AG09309 (cell line): ENCODE results near the gene GABARAPL1.

Source experiments
- DNase-seq: peaks from one replicate; pipeline ENCODE4 v3.0.0-alpha.2; 2010; ENCODE audit warnings: low read depth
- H3K4me3 ChIP-seq: 2 replicates; pipeline ENCODE4 v1.5.1; 2011; ENCODE audit warnings: mild to moderate bottlenecking, low read depth, low read length, moderate library complexity; ENCODE audit not compliant: control insufficient read depth
- TF ChIP-seq, protein P1 (sequence below): IDR thresholded peaks from 2 replicates; pipeline ENCODE4 v1.5.1; 2011; ENCODE audit warnings: mild to moderate bottlenecking, low read depth, low read length, inconsistent platforms; ENCODE audit not compliant: insufficient read depth, control insufficient read depth; ENCODE audit errors: missing control alignments

The GABARAPL1 gene

GRCh38 chr12:10242539-10242938, 29.9 kb downstream of the GABARAPL1 start:
- no peak for DNase-seq

GRCh38 chr12:10243818-10244520, 31.3 kb downstream of the GABARAPL1 start:
- H3K4me3 ChIP-seq = no peak overlapping the region
- no peak for DNase-seq
- TF ChIP-seq, protein P1, sequence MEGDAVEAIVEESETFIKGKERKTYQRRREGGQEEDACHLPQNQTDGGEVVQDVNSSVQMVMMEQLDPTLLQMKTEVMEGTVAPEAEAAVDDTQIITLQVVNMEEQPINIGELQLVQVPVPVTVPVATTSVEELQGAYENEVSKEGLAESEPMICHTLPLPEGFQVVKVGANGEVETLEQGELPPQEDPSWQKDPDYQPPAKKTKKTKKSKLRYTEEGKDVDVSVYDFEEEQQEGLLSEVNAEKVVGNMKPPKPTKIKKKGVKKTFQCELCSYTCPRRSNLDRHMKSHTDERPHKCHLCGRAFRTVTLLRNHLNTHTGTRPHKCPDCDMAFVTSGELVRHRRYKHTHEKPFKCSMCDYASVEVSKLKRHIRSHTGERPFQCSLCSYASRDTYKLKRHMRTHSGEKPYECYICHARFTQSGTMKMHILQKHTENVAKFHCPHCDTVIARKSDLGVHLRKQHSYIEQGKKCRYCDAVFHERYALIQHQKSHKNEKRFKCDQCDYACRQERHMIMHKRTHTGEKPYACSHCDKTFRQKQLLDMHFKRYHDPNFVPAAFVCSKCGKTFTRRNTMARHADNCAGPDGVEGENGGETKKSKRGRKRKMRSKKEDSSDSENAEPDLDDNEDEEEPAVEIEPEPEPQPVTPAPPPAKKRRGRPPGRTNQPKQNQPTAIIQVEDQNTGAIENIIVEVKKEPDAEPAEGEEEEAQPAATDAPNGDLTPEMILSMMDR = no peak

More at GRCh38 chr12:10242539-10242938, 29.9 kb downstream of the GABARAPL1 start:
- TF ChIP-seq, protein P1 = no peak
- no peak overlapping the region for H3K4me3 ChIP-seq

DNA sequence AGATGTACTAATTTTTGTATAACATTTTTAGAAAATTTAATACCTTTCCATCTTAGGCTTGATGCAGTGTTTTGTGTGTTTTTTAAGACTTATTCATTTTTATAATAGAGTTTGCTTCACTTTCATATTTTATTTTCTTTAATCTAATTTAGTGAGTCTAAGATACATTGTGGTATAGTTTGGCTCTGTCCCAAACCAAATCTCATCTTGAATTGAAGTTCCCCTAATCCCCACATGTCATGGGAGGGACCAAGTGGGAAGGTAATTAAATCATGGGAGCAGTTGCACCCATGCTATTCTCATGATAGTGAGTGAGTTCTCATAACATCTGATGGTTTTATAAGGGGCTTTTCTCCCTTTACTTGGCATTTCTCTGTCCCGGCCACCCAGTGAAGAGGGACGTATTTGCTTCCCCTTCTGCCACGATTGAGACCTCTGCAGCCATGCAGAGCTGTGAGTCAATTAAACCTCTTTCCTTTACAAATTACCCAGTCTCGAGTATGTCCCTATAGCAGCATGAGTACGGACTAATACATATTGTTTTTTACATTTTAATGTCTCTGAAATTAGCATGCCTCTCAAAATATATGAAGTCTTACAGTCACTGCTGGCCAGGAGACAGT, 34.9 kb downstream of the GABARAPL1 start:
- DNase-seq = no peak
- TF ChIP-seq, protein P1 = no peak
- H3K4me3 ChIP-seq = no peak overlapping the region

DNA sequence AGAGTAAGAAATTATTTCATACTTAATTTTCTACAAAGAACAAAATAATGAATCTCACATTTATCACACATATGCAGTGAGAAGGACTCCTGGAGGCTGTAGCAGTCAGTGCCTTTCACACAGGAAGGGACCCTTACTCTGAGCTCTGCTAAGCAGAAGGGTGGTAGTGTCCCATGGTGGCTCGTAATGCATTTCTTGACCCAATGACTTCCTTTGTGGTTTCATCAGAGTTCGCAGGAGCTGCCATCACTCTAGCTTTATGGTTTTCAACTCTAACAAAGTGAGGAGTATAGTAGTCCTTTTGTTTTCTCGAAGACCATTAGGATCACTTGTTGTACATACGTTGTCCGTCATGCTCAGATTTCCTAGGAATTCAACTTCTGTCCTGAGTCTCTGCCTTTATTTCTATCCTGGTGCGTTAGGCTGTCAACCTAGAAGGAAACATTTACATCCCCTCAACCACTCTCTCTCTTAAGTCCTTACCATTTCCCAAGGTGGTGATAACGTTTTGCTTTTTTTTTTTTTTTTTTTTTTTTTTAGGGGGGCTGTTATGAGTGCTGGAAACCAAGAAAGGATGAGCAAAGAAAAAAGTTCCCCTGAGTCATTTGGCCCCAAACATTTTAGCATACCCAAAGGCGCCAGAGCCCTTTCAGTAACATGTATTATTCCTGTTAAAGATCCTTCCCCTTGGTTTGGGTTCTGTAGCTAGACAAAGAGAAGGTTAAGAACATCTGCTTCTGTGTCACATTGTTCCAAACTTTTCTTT, 37.2 kb downstream of the GABARAPL1 start:
- H3K4me3 ChIP-seq = no peak overlapping the region
- DNase-seq = no peak
- TF ChIP-seq, protein P1 = no peak

- no peak for DNase-seq
- TF ChIP-seq, protein P1 = no peak
- H3K4me3 ChIP-seq = no peak overlapping the region
These were observed 39.0 kb downstream of the GABARAPL1 start for GRCh38 chr12:10251669-10252068.

DNA sequence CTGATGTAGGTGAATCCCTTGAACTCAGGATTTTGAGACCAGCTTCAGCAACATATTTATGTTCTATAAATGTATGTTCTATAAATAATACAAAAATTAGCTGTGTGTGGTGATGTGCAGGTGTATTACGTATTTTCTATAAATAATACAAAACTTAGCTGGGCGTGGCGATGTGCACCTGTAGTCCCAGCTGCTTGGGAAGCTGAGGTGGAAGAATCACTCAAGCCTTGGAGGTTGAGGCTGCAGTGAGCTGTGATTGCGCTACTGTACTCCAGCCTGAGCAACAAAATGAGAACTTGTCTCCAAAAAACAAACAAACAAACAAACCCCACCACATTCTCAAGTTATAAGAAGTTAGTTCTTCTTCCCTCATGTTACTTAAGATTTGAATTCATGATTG, 39.5 kb downstream of the GABARAPL1 start:
- no peak overlapping the region for H3K4me3 ChIP-seq
- TF ChIP-seq, protein P1 = no peak

More for the DNA sequence above, 39.5 kb downstream of the GABARAPL1 start:
- DNase-seq = no peak
